SH-SY5Y (cell line): ENCODE data around the gene DYDC2.

Experiments used
- GATA2 ChIP-seq: IDR thresholded peaks from 2 replicates; pipeline ENCODE4 v1.6.1; 2011; ENCODE audit warnings: mild to moderate bottlenecking, low read depth, low read length
- GATA3 ChIP-seq: IDR thresholded peaks from 2 replicates; pipeline ENCODE4 v1.6.1; 2011; ENCODE audit warnings: low read depth, mild to moderate bottlenecking, low read length, moderate library complexity

GRCh38 chr10:80397014-80397413 is 40.4 kb downstream of the DYDC2 start:
- TF ChIP-seq GATA2 = no peak
- TF ChIP-seq GATA3 = no peak
